ENCODE data around the gene SLC6A11.

Gene SLC6A11

GRCh38 chr3:10933470-10933804, 117.4 kb downstream of the SLC6A11 start:
- no peak for TF ChIP-seq CTCF (IDR thresholded peaks at IDR 0.05; ENCODE audit: borderline replicate concordance, insufficient read depth, low read depth, low read length)
- no peak overlapping the region for H3K4me3 ChIP-seq (ENCODE audit: low read depth, low read length)

GRCh38 chr3:10933805-10934481, 117.9 kb downstream of the SLC6A11 start:
- no peak for TF ChIP-seq CTCF (IDR thresholded peaks at IDR 0.05; ENCODE audit: borderline replicate concordance, insufficient read depth, low read depth, low read length)
- H3K4me3 ChIP-seq (ENCODE audit: low read depth, low read length): no peak overlapping the region

GRCh38 chr3:10935028-10935427, 119.0 kb downstream of the SLC6A11 start:
- no peak for TF ChIP-seq CTCF (IDR thresholded peaks at IDR 0.05; ENCODE audit: borderline replicate concordance, insufficient read depth, low read depth, low read length)

GRCh38 chr3:10935846-10936631, 120.0 kb downstream of the SLC6A11 start:
- no peak overlapping the region for H3K4me3 ChIP-seq (ENCODE audit: low read depth, low read length)
- no peak for TF ChIP-seq CTCF (IDR thresholded peaks at IDR 0.05; ENCODE audit: borderline replicate concordance, insufficient read depth, low read depth, low read length)

More at GRCh38 chr3:10935028-10935427, 119.0 kb downstream of the SLC6A11 start:
- no peak overlapping the region for H3K4me3 ChIP-seq (ENCODE audit: low read depth, low read length)

GRCh38 chr3:10936686-10937085, 120.7 kb downstream of the SLC6A11 start:
- no peak for TF ChIP-seq CTCF (IDR thresholded peaks at IDR 0.05; ENCODE audit: borderline replicate concordance, insufficient read depth, low read depth, low read length)
- no peak overlapping the region for H3K4me3 ChIP-seq (ENCODE audit: low read depth, low read length)

GRCh38 chr3:10937141-10937825, 121.3 kb downstream of the SLC6A11 start:
- no peak for TF ChIP-seq CTCF (IDR thresholded peaks at IDR 0.05; ENCODE audit: borderline replicate concordance, insufficient read depth, low read depth, low read length)
- no peak overlapping the region for H3K4me3 ChIP-seq (ENCODE audit: low read depth, low read length)
